Kidney capillary endothelial cell (primary cell): Measurements from ENCODE around the gene KRTAP19-8.

Experiments
- DNase-seq: peaks from one replicate; pipeline ENCODE4 v3.0.0-alpha.2; 2018; ENCODE audit warnings: low spot score

The KRTAP19-8 gene, protein sequence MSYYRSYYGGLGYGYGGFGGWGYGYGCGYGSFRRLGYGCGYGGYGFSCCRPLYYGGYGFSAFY

GRCh38 chr21:31038376-31038775, at the start of gene KRTAP19-8:
Gene KRTAP19-8, minus strand, starts transcription at chr21:31038476. Its CDS starts 33 bp downstream, at chr21:31038443.
- DNase-seq: no peak

- DNase-seq: no peak
These were observed 49.6 kb upstream of the KRTAP19-8 start for GRCh38 chr21:31087639-31088473.

- no peak for DNase-seq
These were observed 46.4 kb upstream of the KRTAP19-8 start for GRCh38 chr21:31084689-31085088.

- DNase-seq: no peak
These were observed 40.5 kb upstream of the KRTAP19-8 start for GRCh38 chr21:31078796-31079195.

DNA sequence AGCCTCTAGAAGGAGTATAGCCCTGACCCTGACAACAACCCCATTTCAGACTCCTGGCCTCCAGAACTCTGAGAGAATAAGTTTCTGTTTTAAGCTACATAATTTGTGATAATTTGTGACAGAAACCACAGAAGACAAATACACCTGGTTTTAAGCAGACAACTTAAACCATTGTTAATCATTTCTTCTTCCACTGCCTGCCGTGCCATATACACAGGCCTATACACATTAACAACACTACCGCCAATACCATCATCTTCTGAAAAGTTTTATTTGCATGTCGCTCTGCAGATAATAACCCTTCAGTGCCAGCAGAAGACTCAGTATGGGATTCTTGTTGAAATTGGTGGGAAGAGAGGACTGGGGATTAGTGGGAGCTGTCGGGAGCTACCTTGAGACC, 39.9 kb upstream of the KRTAP19-8 start:
- DNase-seq: no peak

GRCh38 chr21:31075848-31076247, 37.6 kb upstream of the KRTAP19-8 start:
- no peak for DNase-seq

DNA sequence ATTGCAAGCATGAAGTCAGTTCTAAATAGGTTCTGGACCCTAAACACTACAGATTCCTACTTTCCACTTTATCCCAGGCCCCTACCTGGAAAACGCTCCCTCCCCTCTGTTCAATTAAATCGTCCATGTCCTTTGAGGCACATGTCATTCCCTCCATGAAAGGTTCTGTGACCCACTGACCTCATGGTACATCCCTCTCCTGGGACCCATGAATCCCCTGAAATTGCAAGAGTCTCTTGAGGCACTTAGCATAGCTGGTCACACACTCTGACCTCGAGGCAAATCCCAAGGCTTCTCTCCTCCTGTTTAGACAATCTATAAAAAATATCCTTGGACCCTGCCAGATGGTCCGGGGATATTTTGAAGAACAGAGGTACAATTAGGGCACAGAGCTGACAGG, 34.3 kb upstream of the KRTAP19-8 start:
- DNase-seq: no peak

DNA sequence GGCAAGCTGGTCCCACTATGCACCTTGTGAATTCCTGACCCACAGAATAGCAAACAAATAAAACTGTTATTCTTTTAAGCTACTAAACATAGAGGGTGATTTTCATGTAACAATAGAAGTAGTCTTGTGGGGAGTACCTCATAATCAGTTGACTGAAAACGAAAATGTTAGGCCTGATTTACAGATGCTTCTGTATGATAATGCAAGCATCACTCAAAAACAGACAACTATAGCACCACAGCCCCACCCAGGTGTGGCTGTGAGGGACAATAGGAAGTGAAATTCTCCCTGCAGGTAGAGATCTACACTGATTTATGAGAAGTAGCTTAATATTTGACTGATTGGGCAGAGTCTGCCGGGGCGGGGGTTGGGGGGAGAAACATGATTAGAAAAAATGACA, 26.5 kb upstream of the KRTAP19-8 start:
- DNase-seq: no peak

DNA sequence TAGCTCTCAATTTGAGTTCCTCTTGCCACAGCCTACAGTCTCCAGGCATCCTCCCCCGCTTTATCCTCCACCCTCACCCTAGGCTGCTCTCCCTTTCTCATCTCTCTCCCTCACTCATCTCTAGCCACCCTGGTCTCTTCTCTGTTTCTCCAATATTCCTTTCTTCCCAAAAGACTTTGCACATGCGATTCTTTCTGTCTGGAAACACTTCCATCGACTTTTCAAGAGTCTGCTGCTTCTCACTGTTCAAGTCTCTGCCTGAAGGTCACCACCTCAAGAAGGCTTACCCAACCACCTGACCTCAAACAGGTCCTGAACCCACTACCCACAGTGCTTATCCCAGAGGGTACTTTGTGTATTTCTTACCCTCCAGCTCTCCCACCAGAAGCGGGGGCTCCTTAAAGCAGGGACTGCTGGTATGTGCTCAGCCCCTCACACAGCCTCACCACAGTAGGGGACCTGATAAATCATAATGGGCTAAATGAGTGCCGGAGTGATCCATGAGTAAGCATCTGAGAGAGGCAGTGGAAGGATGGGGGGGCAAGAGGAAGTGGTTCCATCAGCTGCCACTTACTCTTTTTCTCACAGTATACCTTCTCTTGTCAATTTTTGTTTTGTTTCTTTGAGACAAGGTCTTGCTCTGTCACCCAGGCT, 14.3 kb upstream of the KRTAP19-8 start:
- no peak for DNase-seq

GRCh38 chr21:31050577-31051157, 12.4 kb upstream of the KRTAP19-8 start:
- DNase-seq: no peak

DNA sequence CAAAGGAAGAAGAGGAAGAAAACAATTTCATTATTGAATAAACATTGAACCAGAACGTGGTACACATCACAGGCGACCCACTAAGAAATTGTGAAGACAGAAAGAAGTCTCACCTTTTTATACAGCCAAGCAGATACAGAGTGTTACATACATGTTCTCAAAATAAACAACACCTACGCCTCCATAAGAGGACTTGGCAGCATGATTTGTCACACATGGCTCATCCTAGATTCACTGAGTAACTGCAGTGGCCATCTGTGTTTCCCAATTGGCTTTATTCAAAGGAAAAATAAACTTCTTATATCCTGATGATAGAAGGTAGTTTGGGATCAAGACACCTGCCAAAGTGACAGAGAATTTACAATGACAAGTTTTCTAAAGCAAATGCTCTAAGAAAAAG, 7.6 kb upstream of the KRTAP19-8 start:
- no peak for DNase-seq

- DNase-seq: no peak
These were observed 5.2 kb upstream of the KRTAP19-8 start for GRCh38 chr21:31043471-31043870.

DNA sequence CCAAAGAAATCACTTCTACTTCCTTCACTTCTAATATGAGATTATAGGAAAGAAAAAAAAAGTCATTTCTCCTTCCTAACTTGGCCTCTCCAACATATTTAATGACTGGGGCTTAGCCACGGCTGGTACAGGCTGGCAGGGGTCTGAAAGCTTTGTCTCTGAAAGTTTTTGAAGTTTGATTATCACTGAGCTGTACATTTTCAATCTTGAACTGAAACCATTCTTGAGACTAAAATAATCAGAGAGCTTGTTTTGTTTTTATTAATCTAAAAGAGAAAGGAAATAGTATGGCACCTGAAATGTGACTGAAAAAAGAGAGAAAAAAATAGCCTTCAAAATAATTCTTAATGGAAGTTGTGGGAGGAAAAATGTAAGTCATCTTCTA, 3.8 kb upstream of the KRTAP19-8 start:
- no peak for DNase-seq

- DNase-seq: no peak
These were observed 3.2 kb upstream of the KRTAP19-8 start for GRCh38 chr21:31041295-31042079.

DNA sequence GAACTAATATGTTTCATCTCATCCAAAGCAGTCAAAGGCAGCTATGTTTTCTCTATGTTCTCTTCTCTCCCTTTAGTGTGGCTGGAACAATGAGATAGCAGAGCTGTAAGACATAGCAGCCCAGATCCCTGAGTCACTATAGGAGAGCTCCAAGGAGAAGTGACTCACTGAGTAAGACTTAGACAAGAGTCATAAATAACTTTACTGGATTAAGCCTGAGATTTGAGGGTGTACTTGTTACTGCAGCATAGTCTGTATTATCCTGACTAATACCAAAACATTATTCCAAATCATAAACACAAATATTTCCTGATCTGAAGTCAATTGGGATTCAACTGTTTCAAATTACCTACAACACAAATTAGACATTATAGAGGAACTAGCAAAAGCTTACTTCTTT, 3.9 kb downstream of the KRTAP19-8 start:
- DNase-seq: no peak

GRCh38 chr21:31030367-31031106, 7.7 kb downstream of the KRTAP19-8 start:
- no peak for DNase-seq

DNA sequence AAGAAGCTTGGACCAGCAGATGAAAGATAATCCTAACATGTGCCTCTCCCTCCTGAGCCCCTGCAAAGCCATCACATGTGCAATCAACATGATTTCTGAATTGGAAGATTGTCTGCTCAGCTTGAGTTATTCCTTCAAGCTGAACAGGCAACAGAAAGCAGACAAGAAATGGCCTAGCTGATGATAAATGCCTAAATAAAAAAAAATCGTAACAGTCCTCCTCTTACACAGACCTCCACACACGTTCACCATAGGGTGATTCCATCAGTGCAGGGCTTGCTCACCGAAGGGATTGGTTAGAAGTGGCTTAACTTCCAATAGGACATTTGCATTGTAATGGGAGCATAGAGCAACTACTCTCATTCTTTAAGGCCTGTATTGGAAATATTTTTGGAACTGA, 14.6 kb downstream of the KRTAP19-8 start:
- no peak for DNase-seq

- DNase-seq: no peak
These were observed 16.0 kb downstream of the KRTAP19-8 start for GRCh38 chr21:31022306-31022705.

DNA sequence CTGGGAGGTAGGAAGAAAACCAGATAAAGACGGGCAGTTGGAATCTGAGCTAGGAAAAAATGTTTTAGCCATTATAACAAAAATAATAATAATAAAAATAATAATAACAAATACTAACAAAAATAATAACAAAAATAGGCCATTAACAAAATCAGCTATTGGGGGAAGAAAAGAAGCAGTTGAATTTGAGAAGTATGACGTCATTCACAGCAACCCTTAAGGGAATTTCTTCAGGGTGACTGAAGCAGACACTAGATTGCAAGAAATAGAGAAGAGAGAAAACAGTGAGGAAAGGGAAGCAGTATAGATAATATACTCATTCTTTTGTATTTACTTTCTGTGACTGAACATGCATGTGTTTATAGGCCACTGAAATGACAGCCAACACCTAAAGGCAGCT, 20.0 kb downstream of the KRTAP19-8 start:
- DNase-seq: no peak

- no peak for DNase-seq
These were observed 23.4 kb downstream of the KRTAP19-8 start for GRCh38 chr21:31014891-31015290.
